Measurements from ENCODE around the gene RAC3.

RAC3 gene

GRCh38 chr17:82041144-82041814 lies 9.8 kb downstream of the RAC3 start:
- DNase-seq (ENCODE audit: low spot score in 2 of 2), result peak; percentile 56 to 67
- Histone ChIP-seq H3K36me3 (replicated peaks) (peaks cover 8% of the 10 kb centered on the region), H3K9me3 (no peaks in the 10 kb centered on the region; the same call in 1 of the 2 replicates), H3K4me3 (no peak overlapping the region), H3K27me3 (ENCODE audit: low read depth) (no peaks in the 10 kb centered on the region), H3K4me1 (peaks cover 8% of the 10 kb centered on the region)
- in situ Hi-C loops (cut with MboI; ENCODE audit: low sequenced_read_pairs), result no loop called here

DNA sequence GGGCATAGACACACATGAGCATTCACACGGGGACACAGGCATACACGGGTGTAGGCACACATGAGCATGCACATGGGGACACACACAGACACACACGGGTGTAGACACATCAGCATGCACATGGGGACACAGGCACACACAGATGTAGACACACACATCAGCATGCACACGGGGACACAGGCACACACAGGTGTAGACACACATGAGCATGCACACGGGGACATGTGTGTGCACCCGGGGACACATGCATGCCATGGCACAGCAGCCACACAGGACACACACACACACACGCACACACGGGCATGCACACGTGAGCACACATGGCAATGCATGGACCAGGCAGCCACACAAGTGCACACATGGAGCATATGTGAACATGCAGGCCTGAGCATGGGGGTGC lies 11.2 kb downstream of the RAC3 start:
- DNase-seq (ENCODE audit: low spot score in 2 of 2), result no peak
- Histone ChIP-seq H3K4me3 (no peak overlapping the region), H3K9me3 (no peaks in the 10 kb centered on the region; the same call in 1 of the 2 replicates), H3K36me3 (replicated peaks) (no peaks in the 10 kb centered on the region), H3K4me1 (peaks cover 8% of the 10 kb centered on the region), H3K27me3 (ENCODE audit: low read depth) (no peaks in the 10 kb centered on the region)
- in situ Hi-C loops (cut with MboI; ENCODE audit: low sequenced_read_pairs), result no loop called here

DNA sequence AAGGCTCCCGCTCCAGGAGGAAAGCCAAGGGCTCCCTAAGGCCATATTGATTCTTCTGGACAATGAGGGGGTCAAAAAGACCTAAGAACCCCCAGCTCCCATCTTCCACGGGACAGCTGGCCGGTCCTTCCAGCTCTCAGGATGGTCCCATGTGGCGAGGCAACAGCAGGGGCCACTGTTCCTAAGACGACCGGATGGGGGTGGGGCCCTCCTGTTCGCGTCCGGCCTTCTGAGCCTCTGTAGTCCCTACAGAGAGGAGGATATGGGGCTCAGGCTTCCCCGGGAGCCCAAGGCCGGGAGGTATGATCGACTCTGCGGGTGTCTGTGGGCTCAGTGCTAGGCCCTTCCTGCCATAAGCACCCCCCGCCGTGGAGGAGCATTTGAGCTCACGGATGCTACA lies 12.0 kb downstream of the RAC3 start:
- DNase-seq (ENCODE audit: low spot score in 2 of 2), result no peak
- in situ Hi-C loops (cut with MboI; ENCODE audit: low sequenced_read_pairs), result no loop called here
- H3K36me3 ChIP-seq (replicated peaks), result no peaks in the 10 kb centered on the region; the same call in none of the 2 replicates

GRCh38 chr17:82045936-82046484 lies 14.5 kb downstream of the RAC3 start:
- Histone ChIP-seq H3K36me3 (replicated peaks) (peaks cover 7% of the 10 kb centered on the region), H3K27me3 (ENCODE audit: low read depth) (no peaks in the 10 kb centered on the region), H3K4me3 (no peak overlapping the region), H3K9me3 (no peaks in the 10 kb centered on the region; the same call in 1 of the 2 replicates), H3K4me1 (peaks cover 7% of the 10 kb centered on the region; the same call in 1 of the 2 replicates)
- DNase-seq (ENCODE audit: low spot score in 2 of 2), result no peak
- in situ Hi-C loops (cut with MboI; ENCODE audit: low sequenced_read_pairs), result no loop called here

More for the DNA sequence above, 12.0 kb downstream of the RAC3 start:
- H3K4me1 ChIP-seq, result peaks cover 4% of the 10 kb centered on the region; the same call in 1 of the 2 replicates
- no peak overlapping the region for H3K4me3 ChIP-seq
- no peaks in the 10 kb centered on the region for H3K27me3 ChIP-seq (ENCODE audit: low read depth)
- no peaks in the 10 kb centered on the region; the same call in 1 of the 2 replicates for H3K9me3 ChIP-seq

GRCh38 chr17:82046903-82047302 lies 15.4 kb downstream of the RAC3 start:
- Histone ChIP-seq H3K36me3 (replicated peaks) (peaks cover 7% of the 10 kb centered on the region), H3K27me3 (ENCODE audit: low read depth) (no peaks in the 10 kb centered on the region), H3K9me3 (no peaks in the 10 kb centered on the region), H3K4me1 (peaks cover 3% of the 10 kb centered on the region; the same call in 1 of the 2 replicates), H3K4me3 (no peak overlapping the region)
- in situ Hi-C loops (cut with MboI; ENCODE audit: low sequenced_read_pairs), result no loop called here
- DNase-seq (ENCODE audit: low spot score in 2 of 2), result no peak

DNA sequence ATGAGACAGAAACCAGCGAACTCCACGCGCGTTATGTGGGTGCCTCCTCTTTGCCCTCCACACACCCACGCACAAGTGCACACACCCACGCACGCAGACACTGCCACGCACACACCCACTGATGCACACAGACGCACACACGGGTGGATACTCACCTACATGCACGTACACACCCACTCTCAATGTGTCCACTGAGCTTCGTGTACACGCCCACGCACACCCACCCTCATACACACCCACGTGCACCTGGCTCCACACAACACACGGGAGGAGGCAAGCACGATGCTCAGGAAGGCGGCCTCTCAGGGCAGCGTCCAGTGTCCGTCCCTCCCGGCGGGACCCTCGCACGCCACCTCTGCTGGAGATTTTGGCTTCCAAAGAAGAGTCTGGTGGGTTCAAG lies 15.9 kb downstream of the RAC3 start:
- Histone ChIP-seq H3K4me1 (peaks cover 3% of the 10 kb centered on the region; the same call in 1 of the 2 replicates), H3K27me3 (ENCODE audit: low read depth) (no peaks in the 10 kb centered on the region), H3K36me3 (replicated peaks) (peaks cover 7% of the 10 kb centered on the region), H3K4me3 (no peak overlapping the region), H3K9me3 (no peaks in the 10 kb centered on the region)
- in situ Hi-C loops (cut with MboI; ENCODE audit: low sequenced_read_pairs), result no loop called here
- no peak for DNase-seq (ENCODE audit: low spot score in 2 of 2)

DNA sequence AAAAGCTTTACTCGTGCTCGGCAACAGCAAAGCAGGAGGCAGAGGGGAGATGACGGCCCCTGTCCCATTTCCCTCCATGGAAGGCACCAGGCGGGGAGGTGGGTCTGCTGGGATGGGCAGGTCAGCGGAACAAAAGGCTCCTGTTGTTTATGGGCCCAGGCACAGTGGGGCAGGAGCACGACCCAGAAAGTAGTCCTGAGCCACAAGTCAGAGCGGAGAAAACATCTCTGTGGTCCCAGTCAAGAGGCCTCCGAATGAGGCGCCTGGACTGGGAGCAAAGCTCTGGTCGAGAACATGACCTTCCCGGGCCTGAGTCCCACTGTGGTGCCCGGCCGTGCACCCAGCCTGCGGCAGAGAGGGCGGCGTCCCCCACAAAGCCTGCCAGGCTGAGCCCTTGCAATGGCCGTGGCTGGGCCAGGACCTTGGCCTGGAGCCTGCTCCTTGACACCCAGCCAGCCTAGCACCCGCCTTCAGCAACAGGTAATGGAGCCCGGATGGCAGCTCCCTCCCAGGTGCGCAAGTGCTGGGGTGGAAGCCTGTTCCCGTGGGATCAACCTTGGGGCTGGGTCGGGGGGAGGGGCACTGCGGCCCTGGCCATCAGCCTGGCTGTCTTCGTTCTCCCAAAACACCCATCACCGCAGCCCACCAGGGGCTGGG lies 16.6 kb downstream of the RAC3 start:
- Histone ChIP-seq H3K27me3 (ENCODE audit: low read depth) (no peaks in the 10 kb centered on the region), H3K36me3 (replicated peaks) (peaks cover 7% of the 10 kb centered on the region), H3K4me3 (no peak overlapping the region), H3K4me1 (peaks cover 3% of the 10 kb centered on the region; the same call in 1 of the 2 replicates), H3K9me3 (no peaks in the 10 kb centered on the region)
- in situ Hi-C loops (cut with MboI; ENCODE audit: low sequenced_read_pairs), result no loop called here
- no peak for DNase-seq (ENCODE audit: low spot score in 2 of 2)

GRCh38 chr17:82048571-82048971 lies 17.1 kb downstream of the RAC3 start:
- Histone ChIP-seq H3K4me1 (peaks cover 3% of the 10 kb centered on the region; the same call in 1 of the 2 replicates), H3K9me3 (no peaks in the 10 kb centered on the region)
- in situ Hi-C loops (cut with MboI; ENCODE audit: low sequenced_read_pairs), result no loop called here

DNA sequence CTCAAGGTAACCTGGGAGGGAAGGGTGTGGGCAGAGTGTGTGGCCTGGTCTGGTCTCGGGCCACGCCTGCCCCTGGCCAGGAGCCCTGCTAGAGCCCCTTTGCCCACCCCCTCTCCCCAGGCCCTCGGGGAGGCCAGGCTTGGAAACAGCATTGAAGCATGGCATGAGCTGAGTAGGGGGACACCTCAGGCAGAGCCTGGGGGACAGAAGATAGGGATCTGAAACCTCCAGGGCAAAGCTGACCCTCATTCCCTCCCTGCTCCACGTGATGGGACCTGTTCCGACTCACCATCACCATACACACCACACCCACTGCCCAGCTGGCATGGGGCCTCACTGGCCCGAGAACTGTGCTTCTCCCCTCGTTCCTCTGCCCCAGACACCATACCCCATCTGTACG lies 17.6 kb downstream of the RAC3 start:
- H3K4me3 ChIP-seq, result no peak overlapping the region
- DNase-seq (ENCODE audit: low spot score in 2 of 2), result no peak
- peaks cover 16% of the 10 kb centered on the region for H3K36me3 ChIP-seq (replicated peaks)
- in situ Hi-C loops (cut with MboI; ENCODE audit: low sequenced_read_pairs), result no loop called here
- H3K4me1 ChIP-seq, result peaks cover 3% of the 10 kb centered on the region; the same call in 1 of the 2 replicates
- no peaks in the 10 kb centered on the region for H3K27me3 ChIP-seq (ENCODE audit: low read depth)
- no peaks in the 10 kb centered on the region for H3K9me3 ChIP-seq

More at GRCh38 chr17:82048571-82048971, 17.1 kb downstream of the RAC3 start:
- Histone ChIP-seq H3K36me3 (replicated peaks) (peaks cover 11% of the 10 kb centered on the region), H3K4me3 (no peak overlapping the region), H3K27me3 (ENCODE audit: low read depth) (no peaks in the 10 kb centered on the region)
- no peak for DNase-seq (ENCODE audit: low spot score in 2 of 2)

- Histone ChIP-seq H3K9me3 (no peaks in the 10 kb centered on the region), H3K4me1 (peaks cover 3% of the 10 kb centered on the region; the same call in 1 of the 2 replicates), H3K36me3 (replicated peaks) (peaks cover 21% of the 10 kb centered on the region), H3K4me3 (no peak overlapping the region), H3K27me3 (ENCODE audit: low read depth) (no peaks in the 10 kb centered on the region)
- in situ Hi-C loops (cut with MboI; ENCODE audit: low sequenced_read_pairs), result no loop called here
- DNase-seq (ENCODE audit: low spot score in 2 of 2), result no peak
Measured at GRCh38 chr17:82049521-82049971, 18.1 kb downstream of the RAC3 start.

DNA sequence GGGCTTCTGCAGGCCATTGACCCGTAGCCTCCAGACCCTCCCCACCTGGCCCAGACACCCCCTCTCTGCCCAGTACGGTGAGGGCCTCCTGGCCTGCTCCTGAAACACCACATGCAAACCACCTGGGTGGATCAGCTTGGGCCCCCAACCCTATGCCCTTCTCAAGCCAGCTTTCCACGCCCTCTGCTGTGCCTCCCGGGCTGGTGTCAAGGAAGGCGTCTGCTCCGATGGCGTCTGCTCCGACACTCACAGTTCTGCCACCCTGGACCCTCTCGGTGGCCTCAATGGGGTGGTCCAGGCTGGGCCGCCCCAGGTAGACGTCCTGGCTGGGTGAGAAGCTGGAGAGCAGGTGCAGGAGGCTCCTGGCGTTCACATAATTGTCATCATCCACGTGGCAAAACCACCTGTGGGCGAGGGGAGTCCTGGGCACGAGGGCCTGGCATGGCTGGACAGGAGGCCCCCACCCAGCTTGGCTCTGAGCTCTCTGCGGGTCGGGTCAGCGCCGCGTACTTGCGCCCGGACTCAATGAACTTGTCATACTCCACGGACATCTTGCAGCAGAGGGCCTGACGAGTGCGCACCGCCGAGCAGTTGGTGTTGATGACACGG lies 18.8 kb downstream of the RAC3 start:
- no peaks in the 10 kb centered on the region for H3K9me3 ChIP-seq
- DNase-seq (ENCODE audit: low spot score in 2 of 2), result no peak
- in situ Hi-C loops (cut with MboI; ENCODE audit: low sequenced_read_pairs), result no loop called here
- peaks cover 28% of the 10 kb centered on the region for H3K36me3 ChIP-seq (replicated peaks)
- H3K4me1 ChIP-seq, result peaks cover 3% of the 10 kb centered on the region; the same call in 1 of the 2 replicates
- H3K27me3 ChIP-seq (ENCODE audit: low read depth), result no peaks in the 10 kb centered on the region
- H3K4me3 ChIP-seq, result peak overlapping the region; percentile 71

DNA sequence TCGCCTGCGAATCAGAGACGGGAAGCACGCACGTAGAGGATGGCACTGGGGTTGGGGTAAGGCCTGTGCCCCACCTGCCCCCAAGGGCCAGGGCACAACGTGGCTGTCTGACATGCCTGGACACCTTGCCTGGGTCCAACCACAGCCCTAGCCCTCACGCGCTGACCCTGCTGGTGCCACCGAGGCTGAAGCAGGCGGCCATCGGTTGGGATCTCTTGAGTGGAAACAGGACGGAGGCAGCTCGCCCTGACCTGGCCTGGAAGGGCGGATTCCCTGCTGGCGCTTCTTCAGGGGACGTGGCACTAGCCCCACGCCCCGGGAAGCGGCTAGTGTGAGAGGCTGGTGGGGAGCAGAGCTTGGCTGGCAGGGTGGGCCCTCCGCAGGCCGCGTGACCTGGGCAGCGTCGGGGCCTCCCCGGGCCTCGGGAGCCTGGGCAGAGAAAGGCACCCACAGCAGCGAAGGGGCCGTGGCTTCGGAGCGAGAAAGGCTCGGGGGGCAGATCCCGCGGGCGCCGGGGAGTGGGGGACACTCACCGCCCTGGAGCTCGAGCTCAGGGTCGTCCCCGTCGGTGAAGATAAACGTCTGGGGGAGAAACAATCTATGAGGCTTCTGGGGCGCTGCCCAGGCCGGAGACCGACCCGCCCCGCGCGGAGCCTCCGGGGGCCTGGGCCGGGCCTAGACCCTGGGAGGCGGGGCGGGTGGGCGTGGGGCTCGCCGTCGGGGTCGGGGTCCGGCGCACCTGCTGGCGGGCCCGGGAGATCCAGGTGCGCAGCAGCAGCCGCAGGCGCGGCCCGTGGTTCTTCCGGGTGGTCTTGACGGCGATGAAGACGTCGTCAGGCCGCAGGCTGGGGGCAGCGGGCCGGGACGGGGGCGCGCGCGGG lies 19.5 kb downstream of the RAC3 start:
- peak overlapping the region; percentile 71 for H3K4me3 ChIP-seq
- peaks cover 3% of the 10 kb centered on the region; the same call in 1 of the 2 replicates for H3K4me1 ChIP-seq
- no peaks in the 10 kb centered on the region for H3K9me3 ChIP-seq
- DNase-seq (ENCODE audit: low spot score in 2 of 2), result no peak
- H3K36me3 ChIP-seq (replicated peaks), result peaks cover 32% of the 10 kb centered on the region
- in situ Hi-C loops (cut with MboI; ENCODE audit: low sequenced_read_pairs), result no loop called here
- no peaks in the 10 kb centered on the region for H3K27me3 ChIP-seq (ENCODE audit: low read depth)

All from HAP-1 (cell line).